Right atrium auricular region (tissue), 2 donors: ENCODE measurements around the gene EPOP. TPM values are rescaled to one million over a fixed set of nuclear protein-coding genes. Genes with fewer than 3 reads are reported as not detected.
A peak's percentile ranks its signal among the peaks of the same experiment; 100 is the strongest.

Experiments used
- DNase-seq: peaks from one replicate; pipeline ENCODE4 v3.0.0-alpha.2; 2019; ENCODE audit warnings: low spot score
- H3K27ac ChIP-seq, 2 donors: fragments of 200-600 bp; sonication (generic); 1 replicate in 1 of 2; 2 replicates in 1 of 2; pipeline ENCODE4 v1.5.1; 2016 to 2019
- H3K27me3 ChIP-seq, 2 donors: fragments of 200-600 bp; sonication (generic); one replicate each; pipeline versions ENCODE4 v1.5.1 to v1.6.0; 2017 to 2019
- H3K36me3 ChIP-seq: fragments of 200-600 bp; sonication (generic); one replicate; pipeline ENCODE4 v1.5.1; 2016
- H3K4me1 ChIP-seq, 2 donors: fragments of 200-600 bp; sonication (generic); one replicate each; pipeline versions ENCODE4 v1.5.1 to v1.6.0; 2017 to 2019
- H3K4me3 ChIP-seq, 2 donors: fragments of 200-600 bp; sonication (generic); 1 replicate in 1 of 2; 2 replicates in 1 of 2; pipeline ENCODE4 v1.5.1; 2017 to 2019; ENCODE audit warnings: mild to moderate bottlenecking in 1 of 2, moderate library complexity in 1 of 2
- H3K9me3 ChIP-seq, 2 donors: fragments of 200-600 bp; sonication (generic); one replicate each; pipeline ENCODE4 v1.5.1; 2019
- total RNA-seq, 2 donors: library from RNA; depleted of rRNA; stranded (reverse); fragments of >200 nt; gene quantifications; one replicate each; pipeline ENCODE4 v1.1.0, GENCODE V29; 2016
- TF ChIP-seq, protein P1 (sequence below), 2 donors: fragments of 200-600 bp; sonication (generic); IDR thresholded peaks; one replicate each; pipeline ENCODE4 v1.5.1; 2019; ENCODE audit warnings: antibody characterized with exemption in 2 of 2

Gene EPOP
- total RNA-seq, 2 donors from 2014 or later: 0.70 to 3.1 TPM

DNA sequence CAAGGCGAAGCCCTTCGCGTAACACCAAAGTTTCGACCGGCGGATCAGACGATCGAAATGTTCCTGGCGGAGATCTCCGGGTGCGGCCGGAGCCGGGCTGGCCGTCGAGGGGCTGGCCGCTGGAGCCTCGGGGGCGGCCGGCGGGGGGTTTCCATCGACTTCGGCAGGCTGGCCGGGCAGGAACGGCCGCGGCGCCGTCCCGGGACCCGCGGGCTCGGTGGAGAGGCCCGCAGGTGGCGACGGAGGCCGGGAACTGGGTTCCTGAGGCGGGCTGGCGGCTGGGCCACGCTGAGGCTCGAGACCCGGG lies 1.1 kb downstream of the EPOP start:
- no peak for DNase-seq
- no peak overlapping the region for H3K27ac ChIP-seq

DNA sequence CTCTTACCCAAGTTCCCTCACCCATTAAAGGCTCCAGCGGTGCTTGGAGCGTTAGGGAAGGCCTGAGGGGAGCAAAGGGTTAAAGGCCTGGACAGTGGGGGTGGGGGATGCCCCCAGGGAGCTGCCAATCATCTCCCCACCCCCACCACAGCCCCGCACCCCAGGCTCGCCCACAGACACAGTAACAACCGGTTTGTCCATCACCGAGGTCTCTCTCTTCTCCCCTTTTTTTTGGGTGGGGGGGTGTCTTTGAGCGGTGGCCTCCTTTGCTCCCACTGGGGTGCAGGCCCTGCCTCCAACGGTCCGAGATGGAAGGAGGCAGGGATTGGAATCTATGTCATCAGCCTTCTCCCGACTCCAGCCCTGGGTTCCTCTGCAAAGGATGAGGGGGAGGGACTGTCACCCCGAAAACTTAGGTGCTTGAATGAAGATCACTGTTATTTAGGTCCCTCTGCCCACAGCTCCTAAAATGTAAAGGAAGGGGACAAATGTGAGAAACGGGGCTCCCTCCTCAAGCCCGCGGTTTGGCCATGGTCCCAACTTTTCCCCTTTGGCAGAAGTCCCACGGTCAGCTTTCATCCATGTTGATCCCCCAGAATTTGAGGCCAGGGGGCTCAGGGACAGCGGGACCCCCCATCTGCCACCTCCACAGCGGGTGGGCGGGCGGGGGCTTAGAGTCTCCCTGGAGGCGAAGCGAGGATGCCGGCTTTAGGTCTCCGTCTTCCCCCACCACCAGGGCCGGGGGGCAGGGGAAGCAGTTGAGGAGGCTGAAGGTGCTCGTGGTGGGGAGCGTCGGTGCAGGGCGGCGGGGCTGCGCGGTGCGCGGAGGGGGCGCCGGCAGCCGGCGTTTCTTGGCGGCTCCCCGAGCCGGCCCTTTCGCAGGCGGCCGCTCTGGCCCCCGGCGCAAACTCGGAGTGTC lies 1.7 kb downstream of the EPOP start:
- H3K36me3 ChIP-seq: no peaks in the 10 kb centered on the region
- TF ChIP-seq, protein P1, sequence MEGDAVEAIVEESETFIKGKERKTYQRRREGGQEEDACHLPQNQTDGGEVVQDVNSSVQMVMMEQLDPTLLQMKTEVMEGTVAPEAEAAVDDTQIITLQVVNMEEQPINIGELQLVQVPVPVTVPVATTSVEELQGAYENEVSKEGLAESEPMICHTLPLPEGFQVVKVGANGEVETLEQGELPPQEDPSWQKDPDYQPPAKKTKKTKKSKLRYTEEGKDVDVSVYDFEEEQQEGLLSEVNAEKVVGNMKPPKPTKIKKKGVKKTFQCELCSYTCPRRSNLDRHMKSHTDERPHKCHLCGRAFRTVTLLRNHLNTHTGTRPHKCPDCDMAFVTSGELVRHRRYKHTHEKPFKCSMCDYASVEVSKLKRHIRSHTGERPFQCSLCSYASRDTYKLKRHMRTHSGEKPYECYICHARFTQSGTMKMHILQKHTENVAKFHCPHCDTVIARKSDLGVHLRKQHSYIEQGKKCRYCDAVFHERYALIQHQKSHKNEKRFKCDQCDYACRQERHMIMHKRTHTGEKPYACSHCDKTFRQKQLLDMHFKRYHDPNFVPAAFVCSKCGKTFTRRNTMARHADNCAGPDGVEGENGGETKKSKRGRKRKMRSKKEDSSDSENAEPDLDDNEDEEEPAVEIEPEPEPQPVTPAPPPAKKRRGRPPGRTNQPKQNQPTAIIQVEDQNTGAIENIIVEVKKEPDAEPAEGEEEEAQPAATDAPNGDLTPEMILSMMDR (IDR thresholded peaks at IDR 0.05): no peak
- H3K27me3 ChIP-seq: peaks cover 0 to 25% of the 10 kb centered on the region in 2 donors
- peaks cover 0 to 35% of the 10 kb centered on the region in 2 donors for H3K4me1 ChIP-seq
- H3K4me3 ChIP-seq: peak overlapping the region in 1 of 2 donors; percentile 68
- DNase-seq: no peak
- no peaks in the 10 kb centered on the region for H3K9me3 ChIP-seq
- H3K27ac ChIP-seq: no peak overlapping the region

More for the DNA sequence above, 1.1 kb downstream of the EPOP start:
- Histone ChIP-seq H3K4me1 (peaks cover 0 to 35% of the 10 kb centered on the region in 2 donors), H3K27me3 (peaks cover 0 to 25% of the 10 kb centered on the region in 2 donors), H3K36me3 (no peaks in the 10 kb centered on the region), H3K9me3 (no peaks in the 10 kb centered on the region), H3K4me3 (peak overlapping the region in 1 of 2 donors; percentile 68)
- TF ChIP-seq, protein P1 (IDR thresholded peaks at IDR 0.05): peak in 1 of 2 donors; percentile 12

DNA sequence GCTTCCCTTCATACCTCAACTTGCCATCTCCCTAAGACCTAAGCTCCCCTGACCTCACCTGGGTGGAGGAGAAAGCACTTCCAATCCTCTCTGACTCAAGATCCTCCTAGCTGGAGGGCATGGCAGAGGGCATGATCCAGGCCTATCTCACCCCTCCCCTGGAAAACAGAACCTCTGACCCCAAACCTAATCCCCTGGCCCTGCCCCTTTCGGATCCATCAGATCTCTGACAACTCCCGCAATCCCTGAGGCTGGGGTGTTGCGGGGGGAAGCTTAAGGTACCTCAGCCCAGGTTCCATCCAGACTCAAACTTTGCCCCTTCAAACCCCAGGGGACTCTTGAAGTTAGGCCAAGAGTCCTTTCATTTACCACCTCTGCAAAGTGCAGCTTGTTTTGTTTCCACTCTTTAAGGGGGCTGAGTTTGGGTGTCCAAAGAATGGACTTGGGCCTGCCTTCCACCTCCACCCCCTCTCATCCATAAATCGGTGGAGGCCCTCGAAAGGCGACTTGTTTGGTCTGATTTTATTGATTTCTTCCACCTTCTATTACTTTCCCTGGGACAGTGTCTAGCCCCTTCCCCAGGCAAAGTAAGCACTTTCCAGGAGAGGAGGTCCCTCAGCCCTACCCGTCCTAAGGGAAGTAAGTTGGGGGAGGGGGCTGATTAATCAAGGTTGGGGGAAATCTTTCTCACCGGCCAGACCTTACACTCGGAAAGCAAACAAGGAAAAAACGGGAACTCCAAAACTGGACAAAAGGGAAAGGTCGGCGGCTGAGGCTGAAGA lies 2.6 kb downstream of the EPOP start:
- Histone ChIP-seq H3K27me3 (peaks cover 0 to 25% of the 10 kb centered on the region in 2 donors), H3K4me3 (no peak overlapping the region), H3K27ac (no peak overlapping the region), H3K9me3 (no peaks in the 10 kb centered on the region), H3K36me3 (no peaks in the 10 kb centered on the region), H3K4me1 (peaks cover 0 to 30% of the 10 kb centered on the region in 2 donors)
- TF ChIP-seq, protein P1 (IDR thresholded peaks at IDR 0.05): no peak
- DNase-seq: no peak

DNA sequence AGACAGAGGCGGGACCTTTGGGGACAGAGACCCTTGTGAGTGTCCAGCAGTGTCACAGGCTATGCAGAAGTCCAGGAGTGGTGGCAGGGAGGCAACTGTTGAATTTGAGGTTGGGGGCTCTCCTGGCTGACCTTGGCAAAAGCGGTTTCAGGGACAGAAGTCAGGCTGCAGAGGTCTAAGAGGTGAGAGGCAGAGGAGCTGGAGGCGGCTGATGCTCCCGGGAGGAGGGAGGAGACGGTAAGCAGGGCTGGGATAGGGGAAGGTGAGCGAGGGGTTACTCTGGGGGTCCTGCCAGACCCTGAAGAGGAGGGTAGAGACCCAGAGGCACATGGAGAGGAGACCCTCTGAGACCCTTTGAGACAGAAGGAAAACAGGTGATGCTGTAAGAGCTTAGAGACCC lies 5.2 kb downstream of the EPOP start:
- H3K36me3 ChIP-seq: no peaks in the 10 kb centered on the region
- peaks cover 0 to 18% of the 10 kb centered on the region in 2 donors for H3K27me3 ChIP-seq
- DNase-seq: no peak
- H3K4me1 ChIP-seq: peaks cover 0 to 15% of the 10 kb centered on the region in 2 donors
- H3K27ac ChIP-seq: no peak overlapping the region
- TF ChIP-seq, protein P1 (IDR thresholded peaks at IDR 0.05): no peak
- H3K9me3 ChIP-seq: no peaks in the 10 kb centered on the region
- no peak overlapping the region for H3K4me3 ChIP-seq

DNA sequence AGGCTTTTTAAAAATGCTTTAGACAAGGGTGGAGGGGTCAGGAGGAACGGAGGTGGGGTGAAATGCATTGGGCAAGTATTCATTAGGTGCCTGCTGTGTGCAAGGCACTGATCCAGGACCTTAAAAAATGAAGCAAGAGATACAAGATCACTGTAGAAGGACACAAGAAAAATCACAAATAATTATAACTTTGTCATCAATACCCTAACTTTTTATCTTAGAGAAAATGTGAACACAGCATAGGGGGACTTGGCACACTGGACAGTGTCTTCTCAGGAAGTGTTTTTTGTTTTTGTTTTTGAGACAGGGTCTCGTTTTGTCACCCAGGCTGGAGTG lies 7.0 kb downstream of the EPOP start:
- no peak for DNase-seq
- no peak overlapping the region for H3K27ac ChIP-seq
- H3K36me3 ChIP-seq: no peaks in the 10 kb centered on the region
- H3K9me3 ChIP-seq: no peaks in the 10 kb centered on the region
- peaks cover 0 to 4% of the 10 kb centered on the region in 2 donors for H3K27me3 ChIP-seq
- TF ChIP-seq, protein P1 (IDR thresholded peaks at IDR 0.05): peak in 1 of 2 donors; percentile 38
- no peak overlapping the region for H3K4me3 ChIP-seq
- H3K4me1 ChIP-seq: no peaks in the 10 kb centered on the region
